ENCODE results near the gene GPR135.

- TF ChIP-seq CTCF (conservative IDR thresholded peaks at IDR 0.05 in 1 of 2, IDR thresholded peaks at IDR 0.05 in 1 of 2; ENCODE audit: low read depth in 1 of 2, low read length in 2 of 2) (peak in 1 of 2 donors; percentile 23), EZH2 (IDR thresholded peaks at IDR 0.05; ENCODE audit: low read length, missing control alignments) (no peak)
Observed at GRCh38 chr14:59422069-59422881, 42.9 kb downstream of the GPR135 start.
